Activated T-helper 2 cell treated with anti-CD3 and anti-CD28 coated beads, Interferon-gamma antibody, Interleukin-2, Interleukin-4, amounts not matched to agents 10 μg/mL and 5 μg/mL and 100 μg/mL, durations not matched to agents 14 hours and 24 hours and 36 hours (primary cell): ENCODE measurements around the gene GRHL1. TPM values are rescaled to one million over a fixed set of nuclear protein-coding genes. Genes with fewer than 3 reads are reported as not detected.
"Not testable (repeated sequence)": the region's sequence is repeated elsewhere in the genome, so short reads cannot be mapped to it uniquely, and the experiment has no call there.

ENCODE experiments used
- DNase-seq: peaks from one replicate; pipeline ENCODE4 v3.0.0; 2021; ENCODE audit warnings: low spot score
- H3K27ac Mint-ChIP-seq: one replicate; pipeline ENCODE4 v1.8.0; 2021; ENCODE audit warnings: mixed read lengths
- H3K27me3 Mint-ChIP-seq: one replicate; pipeline ENCODE4 v1.8.0; 2021; ENCODE audit warnings: low read depth, mixed read lengths
- H3K36me3 Mint-ChIP-seq: one replicate; pipeline ENCODE4 v1.8.0; 2021; ENCODE audit warnings: low read depth, mixed read lengths
- H3K4me1 Mint-ChIP-seq: one replicate; pipeline ENCODE4 v1.8.0; 2021; ENCODE audit warnings: low read depth, mixed read lengths
- H3K4me3 Mint-ChIP-seq: one replicate; pipeline ENCODE4 v1.8.0; 2021; ENCODE audit warnings: low read depth, mild to moderate bottlenecking, moderate library complexity, mixed read lengths
- H3K9me3 Mint-ChIP-seq: one replicate; pipeline ENCODE4 v1.8.0; 2021; ENCODE audit warnings: mixed read lengths
- intact Hi-C: fragments of 100-400 bp; cut with micrococcal nuclease; formaldehyde crosslinking; loops from one replicate; pipeline ENCODE4 v1.15.1; 2023
- total RNA-seq: library from RNA; stranded (reverse); gene quantifications from 2 replicates; pipeline ENCODE4 v1.2.3, GENCODE V29; 2022

The GRHL1 gene
- total RNA-seq, 1 donor from 2014 or later: 1.4 TPM

DNA sequence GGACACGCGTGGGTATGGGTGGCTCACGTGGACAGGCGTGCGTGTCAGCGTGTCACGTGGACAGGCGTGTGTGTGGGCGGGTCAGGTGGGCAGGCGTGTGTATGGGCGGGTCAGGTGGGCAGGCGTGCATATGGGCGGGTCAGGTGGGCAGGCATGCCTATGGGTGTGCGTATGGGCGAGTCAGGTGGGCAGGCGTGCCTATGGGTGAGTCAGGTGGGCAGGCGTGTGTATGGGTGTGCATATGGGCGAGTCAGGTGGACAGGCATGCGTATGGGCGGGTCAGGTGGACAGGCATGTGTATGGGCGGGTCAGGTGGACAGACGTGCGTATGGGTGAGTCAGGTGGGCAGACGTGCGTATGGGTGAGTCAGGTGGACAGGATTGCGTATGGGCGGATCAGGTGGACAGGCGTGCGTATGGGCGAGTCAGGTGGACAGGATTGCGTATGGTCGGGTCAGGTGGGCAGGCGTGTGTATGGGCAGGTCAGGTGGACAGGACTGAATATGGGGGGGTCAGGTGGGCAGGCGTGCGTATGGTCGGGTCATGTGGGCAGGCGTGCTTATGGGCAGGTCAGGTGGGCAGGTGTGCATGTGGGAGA, 61.0 kb downstream of the GRHL1 start:
- H3K9me3 Mint-ChIP-seq, H3K4me3 Mint-ChIP-seq, H3K27ac Mint-ChIP-seq, DNase-seq, H3K4me1 Mint-ChIP-seq, H3K36me3 Mint-ChIP-seq, H3K27me3 Mint-ChIP-seq, intact Hi-C loops: not testable (repeated sequence)

GRCh38 chr2:10012963-10013461, 61.5 kb downstream of the GRHL1 start:
- DNase-seq: no peak
- Mint-ChIP-seq H3K4me1 (no peaks in the 10 kb centered on the region), H3K4me3 (no peak overlapping the region), H3K27me3 (peaks cover 4% of the 10 kb centered on the region), H3K27ac (no peak overlapping the region), H3K36me3 (no peaks in the 10 kb centered on the region), H3K9me3 (no peaks in the 10 kb centered on the region)
- intact Hi-C loops: no loop called here

DNA sequence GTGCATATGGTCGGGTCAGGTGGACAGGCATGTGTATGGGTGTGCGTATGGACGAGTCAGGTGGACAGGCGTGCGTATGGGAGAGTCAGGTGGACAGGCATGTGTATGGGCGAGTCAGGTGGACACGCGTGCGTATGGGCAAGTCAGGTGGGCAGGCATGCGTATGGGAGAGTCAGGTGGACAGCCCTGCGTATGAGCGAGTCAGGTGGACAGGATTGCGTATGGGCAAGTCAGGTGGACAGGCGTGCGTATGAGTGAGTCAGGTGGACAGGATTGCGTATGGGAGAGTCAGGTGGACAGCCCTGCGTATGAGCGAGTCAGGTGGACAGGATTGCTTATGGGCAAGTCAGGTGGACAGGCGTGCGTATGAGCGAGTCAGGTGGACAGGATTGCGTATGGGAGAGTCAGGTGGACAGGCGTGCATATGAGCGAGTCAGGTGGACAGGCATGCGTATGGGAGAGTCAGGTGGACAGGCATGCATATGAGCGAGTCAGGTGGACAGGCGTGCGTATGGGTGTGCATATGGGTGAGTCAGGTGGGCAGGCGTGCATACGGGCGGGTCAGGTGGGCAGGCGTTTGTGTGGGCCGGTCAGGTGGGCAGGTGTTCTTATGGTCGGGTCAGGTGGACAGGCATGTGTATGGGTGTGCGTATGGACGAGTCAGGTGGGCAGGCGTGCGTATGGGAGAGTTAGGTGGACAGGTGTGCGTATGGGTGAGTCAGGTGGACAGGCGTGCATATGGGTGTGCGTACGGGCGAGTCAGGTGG, 62.3 kb downstream of the GRHL1 start:
- H3K27ac Mint-ChIP-seq, DNase-seq, H3K27me3 Mint-ChIP-seq, H3K36me3 Mint-ChIP-seq, intact Hi-C loops, H3K4me1 Mint-ChIP-seq, H3K9me3 Mint-ChIP-seq, H3K4me3 Mint-ChIP-seq: not testable (repeated sequence)

- intact Hi-C loops: no loop called here
- Mint-ChIP-seq H3K27me3 (peaks cover 7% of the 10 kb centered on the region), H3K36me3 (no peaks in the 10 kb centered on the region), H3K4me3 (no peak overlapping the region), H3K9me3 (no peaks in the 10 kb centered on the region), H3K27ac (no peak overlapping the region), H3K4me1 (no peaks in the 10 kb centered on the region)
- no peak for DNase-seq
These were observed 63.1 kb downstream of the GRHL1 start for GRCh38 chr2:10014418-10015190.

- H3K36me3 Mint-ChIP-seq, H3K4me1 Mint-ChIP-seq, H3K27ac Mint-ChIP-seq, H3K27me3 Mint-ChIP-seq, DNase-seq, intact Hi-C loops, H3K4me3 Mint-ChIP-seq, H3K9me3 Mint-ChIP-seq: not testable (repeated sequence)
These were observed 64.0 kb downstream of the GRHL1 start for GRCh38 chr2:10015376-10015989.

DNA sequence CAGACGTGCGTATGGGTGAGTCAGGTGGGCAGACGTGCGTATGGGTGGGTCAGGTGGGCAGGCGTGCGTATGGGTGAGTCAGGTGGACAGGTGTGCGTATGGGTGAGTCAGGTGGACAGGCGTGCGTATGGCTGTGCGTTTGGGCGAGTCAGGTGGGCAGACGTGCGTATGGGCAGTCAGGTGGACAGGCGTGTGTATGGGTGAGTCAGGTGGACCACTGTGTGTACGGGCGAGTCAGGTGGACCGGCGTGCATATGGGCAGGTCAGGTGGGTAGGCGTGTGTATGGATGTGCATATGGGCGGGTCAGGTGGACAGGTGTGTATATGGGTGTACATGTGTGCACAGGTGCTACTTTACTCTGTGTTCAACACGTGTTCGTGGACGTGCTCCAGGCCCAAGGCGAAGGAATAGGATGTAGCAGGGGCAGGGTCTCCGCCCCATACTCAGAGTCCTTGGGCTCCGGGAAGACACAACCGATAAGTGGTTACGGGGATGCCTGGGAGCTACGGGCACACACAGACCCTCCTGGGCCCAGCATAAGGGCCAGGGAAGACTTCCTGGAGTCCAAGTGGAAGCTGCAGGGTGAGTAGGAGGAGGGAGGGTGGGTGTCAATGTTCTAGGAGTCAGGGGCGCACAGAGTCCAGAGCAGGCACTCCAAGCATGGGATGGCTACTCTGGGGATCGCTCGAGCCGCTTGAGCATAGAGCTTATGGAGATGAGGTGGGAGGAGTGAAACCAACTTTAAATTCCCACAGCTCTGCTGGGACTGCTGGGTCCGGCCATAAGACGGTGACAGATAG, 64.7 kb downstream of the GRHL1 start:
- intact Hi-C loops: no loop called here
- DNase-seq: no peak
- H3K27ac Mint-ChIP-seq: no peak overlapping the region
- H3K4me1 Mint-ChIP-seq: no peaks in the 10 kb centered on the region
- H3K9me3 Mint-ChIP-seq: no peaks in the 10 kb centered on the region
- peaks cover 7% of the 10 kb centered on the region for H3K27me3 Mint-ChIP-seq
- no peak overlapping the region for H3K4me3 Mint-ChIP-seq
- no peaks in the 10 kb centered on the region for H3K36me3 Mint-ChIP-seq

DNA sequence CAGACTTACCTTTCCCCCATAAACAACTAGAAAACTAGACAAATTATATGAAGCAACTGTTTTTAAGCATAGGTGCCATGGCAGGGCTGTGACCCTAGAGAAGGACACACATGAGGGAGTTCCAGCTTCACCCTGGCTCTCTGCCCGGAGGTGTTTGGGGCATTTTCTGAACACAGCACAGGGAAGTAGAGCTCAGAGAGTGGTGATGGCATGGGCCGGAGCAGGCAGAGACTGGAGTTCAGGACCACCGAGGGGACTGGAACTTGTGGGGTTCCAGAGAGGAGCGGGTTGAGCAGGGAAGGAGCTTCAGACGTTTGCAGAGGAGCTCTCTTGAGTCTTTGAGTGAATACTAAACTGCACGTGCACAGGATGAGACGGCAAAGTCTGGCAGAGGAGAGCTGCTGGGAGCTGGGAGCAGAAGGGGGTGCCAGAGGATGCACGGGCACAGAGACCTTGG, 65.3 kb downstream of the GRHL1 start:
- Mint-ChIP-seq H3K27me3 (peaks cover 7% of the 10 kb centered on the region), H3K36me3 (no peaks in the 10 kb centered on the region), H3K4me3 (no peak overlapping the region), H3K4me1 (no peaks in the 10 kb centered on the region), H3K27ac (no peak overlapping the region), H3K9me3 (no peaks in the 10 kb centered on the region)
- intact Hi-C loops: no loop called here
- no peak for DNase-seq

DNA sequence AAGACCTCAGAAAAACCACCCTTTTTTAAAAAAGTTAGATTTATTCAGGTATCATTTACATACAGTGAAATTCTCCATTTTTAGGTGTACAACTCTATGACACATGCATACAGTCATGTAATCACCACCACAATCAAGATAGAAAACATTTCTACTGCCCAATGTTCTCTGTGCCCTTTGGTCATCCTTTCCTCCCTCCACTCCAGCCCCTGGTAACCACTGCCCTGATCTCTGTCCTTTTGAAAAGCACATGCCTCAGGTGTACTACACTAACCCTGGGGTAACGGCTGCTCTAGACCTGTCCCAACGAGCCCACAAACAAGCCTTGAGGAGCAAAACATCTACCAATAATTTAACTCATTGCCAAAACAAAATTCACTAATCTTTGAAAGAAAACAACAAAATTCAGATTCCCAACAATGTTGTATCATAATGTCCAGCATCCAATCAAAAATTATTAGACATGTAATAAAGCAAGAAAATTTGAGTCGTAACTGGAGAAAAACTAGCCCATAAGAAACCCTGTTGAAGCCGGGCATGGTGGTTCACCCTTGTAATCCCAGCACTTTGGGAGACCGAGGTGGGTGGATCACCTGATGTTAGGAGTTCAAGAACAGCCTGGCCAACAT, 65.9 kb downstream of the GRHL1 start:
- Mint-ChIP-seq H3K4me1 (no peaks in the 10 kb centered on the region), H3K9me3 (no peaks in the 10 kb centered on the region), H3K36me3 (no peaks in the 10 kb centered on the region), H3K4me3 (no peak overlapping the region), H3K27ac (no peak overlapping the region), H3K27me3 (peaks cover 7% of the 10 kb centered on the region)
- intact Hi-C loops: no loop called here
- DNase-seq: no peak

DNA sequence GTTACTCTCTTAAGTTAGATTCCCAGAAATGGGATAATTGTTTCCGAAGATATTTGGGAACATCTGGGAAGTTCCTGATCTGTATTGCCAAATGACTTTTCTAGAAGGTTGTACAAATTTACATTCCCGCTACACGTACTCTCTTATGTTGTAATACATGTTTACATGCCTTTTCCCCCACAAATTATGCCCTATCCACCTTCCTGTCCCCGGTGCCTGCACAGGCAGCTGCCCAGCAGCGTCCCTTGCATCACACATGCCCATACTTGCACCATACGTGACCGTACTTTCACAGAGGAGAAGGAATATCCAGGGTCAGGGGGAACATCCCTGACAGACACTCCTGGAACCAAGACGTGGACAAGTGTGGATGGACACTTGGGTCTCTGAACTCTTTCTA, 67.7 kb downstream of the GRHL1 start:
- DNase-seq: no peak
- Mint-ChIP-seq H3K27ac (no peak overlapping the region), H3K36me3 (no peaks in the 10 kb centered on the region), H3K4me3 (no peak overlapping the region), H3K27me3 (peaks cover 7% of the 10 kb centered on the region), H3K9me3 (no peaks in the 10 kb centered on the region), H3K4me1 (no peaks in the 10 kb centered on the region)
- intact Hi-C loops: no loop called here

GRCh38 chr2:10019602-10020400, 68.3 kb downstream of the GRHL1 start:
- H3K27ac Mint-ChIP-seq: no peak overlapping the region
- no peak for DNase-seq
- peaks cover 7% of the 10 kb centered on the region for H3K27me3 Mint-ChIP-seq
- no peak overlapping the region for H3K4me3 Mint-ChIP-seq
- no peaks in the 10 kb centered on the region for H3K9me3 Mint-ChIP-seq
- H3K4me1 Mint-ChIP-seq: no peaks in the 10 kb centered on the region
- intact Hi-C loops: no loop called here
- H3K36me3 Mint-ChIP-seq: no peaks in the 10 kb centered on the region

DNA sequence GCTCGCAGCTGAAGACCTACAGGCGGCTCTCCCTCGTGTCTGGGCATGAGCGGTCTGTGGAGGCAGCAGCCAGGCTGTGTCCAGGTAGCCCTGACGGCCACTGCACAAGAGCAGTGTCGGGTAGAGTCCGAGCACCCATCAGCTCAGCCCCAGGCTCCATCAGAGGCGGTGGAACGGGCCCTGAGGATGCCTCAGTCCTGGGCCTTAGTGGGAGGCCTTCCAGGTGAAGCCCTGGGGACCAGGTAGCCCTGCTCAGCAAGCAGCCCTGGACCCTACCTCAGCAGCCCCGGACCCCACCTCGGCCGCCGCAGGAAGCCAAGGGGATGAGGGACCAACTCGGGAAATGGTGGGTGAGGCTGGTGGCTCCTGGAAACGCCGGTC, 70.5 kb downstream of the GRHL1 start:
- no peaks in the 10 kb centered on the region for H3K9me3 Mint-ChIP-seq
- no peak overlapping the region for H3K4me3 Mint-ChIP-seq
- H3K27ac Mint-ChIP-seq: no peak overlapping the region
- H3K36me3 Mint-ChIP-seq: no peaks in the 10 kb centered on the region
- no peaks in the 10 kb centered on the region for H3K4me1 Mint-ChIP-seq
- H3K27me3 Mint-ChIP-seq: peaks cover 7% of the 10 kb centered on the region
- intact Hi-C loops: no loop called here
- no peak for DNase-seq
